Activated CD8-positive, alpha-beta T cell treated with anti-CD3 and anti-CD28 coated beads for 36 hours (primary cell): ENCODE measurements around the gene SLC19A1. TPM values are rescaled to one million over a fixed set of nuclear protein-coding genes. Genes with fewer than 3 reads are reported as not detected.
"Not testable (repeated sequence)": the region's sequence is repeated elsewhere in the genome, so short reads cannot be mapped to it uniquely, and the experiment has no call there.

Experiments
- ATAC-seq: fragments of 200-7000 bp; cut with Tn5 transposase; one replicate; pipeline ENCODE4 v1.10.0; 2021; ENCODE audit warnings: mild to moderate bottlenecking, moderate library complexity
- CTCF ChIA-PET: fragments of 350-600 bp; sonication (Branson Sonifier 250); formaldehyde crosslinking; loops from one replicate; lab custom pipeline; 2021; ENCODE audit warnings: antibody characterized with exemption; lab: Charles Lee
- POLR2A ChIA-PET: fragments of 350-600 bp; sonication (Branson Sonifier 250); formaldehyde crosslinking; loops from one replicate; lab custom pipeline; 2021; ENCODE audit warnings: antibody characterized with exemption; lab: Charles Lee
- DNase-seq: peaks from one replicate; pipeline ENCODE4 v3.0.0-alpha.2; 2020
- H3K27ac Mint-ChIP-seq: one replicate; pipeline ENCODE4 v1.8.0; 2021; ENCODE audit warnings: mild to moderate bottlenecking, mixed read lengths
- H3K27me3 Mint-ChIP-seq: one replicate; pipeline ENCODE4 v1.8.0; 2021; ENCODE audit warnings: mixed read lengths
- H3K36me3 Mint-ChIP-seq: one replicate; pipeline ENCODE4 v1.8.0; 2021; ENCODE audit warnings: low read depth, mixed read lengths
- H3K4me1 Mint-ChIP-seq: one replicate; pipeline ENCODE4 v1.8.0; 2021; ENCODE audit warnings: low read depth, mixed read lengths
- H3K4me3 Mint-ChIP-seq: one replicate; pipeline ENCODE4 v1.8.0; 2021; ENCODE audit warnings: mild to moderate bottlenecking, moderate library complexity, mixed read lengths
- H3K9me3 Mint-ChIP-seq: one replicate; pipeline ENCODE4 v1.8.0; 2021; ENCODE audit warnings: mixed read lengths
- intact Hi-C: fragments of 100-400 bp; cut with micrococcal nuclease; formaldehyde crosslinking; loops from one replicate; pipeline ENCODE4 v1.10.0; 2022
- total RNA-seq, 2 experiments: library from RNA; stranded (reverse); gene quantifications; one replicate each; pipeline ENCODE4 v1.2.3, GENCODE V29; 2021
- TF ChIP-seq, protein P1 (sequence below): fragments of 200-600 bp; IDR thresholded peaks from one replicate; pipeline ENCODE4 v1.8.0; 2022; ENCODE audit warnings: antibody characterized with exemption, mild to moderate bottlenecking

Gene SLC19A1
- total RNA-seq, 2 experiments from 2014 or later = 40.1 to 46.1 TPM

DNA sequence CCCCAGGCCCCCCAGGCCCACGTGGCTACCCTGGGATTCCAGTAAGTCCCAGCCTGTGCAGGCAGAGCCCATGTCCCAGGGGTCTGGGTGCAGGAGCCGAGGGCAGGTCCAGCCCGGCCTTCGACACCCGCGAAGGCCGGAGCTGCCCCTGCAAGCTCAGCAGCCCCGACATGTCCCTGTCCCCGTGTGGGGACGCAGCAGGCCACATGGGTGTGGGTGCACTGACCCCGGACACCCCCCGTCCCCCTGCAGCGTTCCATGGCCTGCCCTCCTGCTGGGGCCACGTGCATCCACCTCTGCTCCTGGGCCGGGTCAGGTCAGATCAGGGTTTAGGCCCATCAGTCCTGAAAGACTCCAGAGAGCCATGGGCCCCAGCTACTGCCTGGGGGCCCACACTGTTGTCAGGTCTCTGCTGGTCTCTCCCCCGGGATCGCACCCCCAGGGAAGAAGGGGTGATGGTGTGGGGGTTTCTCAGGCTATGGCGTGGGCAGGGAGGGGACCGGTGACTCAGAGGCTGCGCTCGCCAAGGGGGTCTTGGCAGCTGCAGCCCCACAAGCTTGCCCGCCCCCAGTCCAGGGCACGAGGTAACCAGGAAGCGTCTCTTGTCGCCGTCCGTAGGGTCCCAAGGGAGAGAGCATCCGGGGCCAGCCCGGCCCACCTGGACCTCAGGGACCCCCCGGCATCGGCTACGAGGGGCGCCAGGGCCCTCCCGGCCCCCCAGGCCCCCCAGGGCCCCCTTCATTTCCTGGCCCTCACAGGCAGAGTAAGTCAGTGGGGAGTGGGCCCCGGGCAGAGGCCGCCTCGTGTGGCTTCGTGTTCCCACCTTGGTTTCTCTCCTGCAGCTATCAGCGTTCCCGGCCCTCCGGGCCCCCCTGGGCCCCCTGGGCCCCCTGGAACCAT lies 37.5 kb downstream of the SLC19A1 start:
- POLR2A ChIA-PET = interaction anchor here (1.0 kb wide), 1 partner anchor 35 kb away, joined by 3 read pairs; no protein-coding TSS in a partner anchor
- intact Hi-C loops = no loop called here
- TF ChIP-seq, protein P1, sequence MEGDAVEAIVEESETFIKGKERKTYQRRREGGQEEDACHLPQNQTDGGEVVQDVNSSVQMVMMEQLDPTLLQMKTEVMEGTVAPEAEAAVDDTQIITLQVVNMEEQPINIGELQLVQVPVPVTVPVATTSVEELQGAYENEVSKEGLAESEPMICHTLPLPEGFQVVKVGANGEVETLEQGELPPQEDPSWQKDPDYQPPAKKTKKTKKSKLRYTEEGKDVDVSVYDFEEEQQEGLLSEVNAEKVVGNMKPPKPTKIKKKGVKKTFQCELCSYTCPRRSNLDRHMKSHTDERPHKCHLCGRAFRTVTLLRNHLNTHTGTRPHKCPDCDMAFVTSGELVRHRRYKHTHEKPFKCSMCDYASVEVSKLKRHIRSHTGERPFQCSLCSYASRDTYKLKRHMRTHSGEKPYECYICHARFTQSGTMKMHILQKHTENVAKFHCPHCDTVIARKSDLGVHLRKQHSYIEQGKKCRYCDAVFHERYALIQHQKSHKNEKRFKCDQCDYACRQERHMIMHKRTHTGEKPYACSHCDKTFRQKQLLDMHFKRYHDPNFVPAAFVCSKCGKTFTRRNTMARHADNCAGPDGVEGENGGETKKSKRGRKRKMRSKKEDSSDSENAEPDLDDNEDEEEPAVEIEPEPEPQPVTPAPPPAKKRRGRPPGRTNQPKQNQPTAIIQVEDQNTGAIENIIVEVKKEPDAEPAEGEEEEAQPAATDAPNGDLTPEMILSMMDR = no peak
- DNase-seq (no peak), ATAC-seq (no peak)
- H3K27ac Mint-ChIP-seq = no peak overlapping the region
- no peak overlapping the region for H3K4me3 Mint-ChIP-seq
- peaks cover 2% of the 10 kb centered on the region for H3K4me1 Mint-ChIP-seq
- no peaks in the 10 kb centered on the region for H3K27me3 Mint-ChIP-seq
- CTCF ChIA-PET = no interaction called here
- no peaks in the 10 kb centered on the region for H3K9me3 Mint-ChIP-seq
- peaks cover 4% of the 10 kb centered on the region for H3K36me3 Mint-ChIP-seq

DNA sequence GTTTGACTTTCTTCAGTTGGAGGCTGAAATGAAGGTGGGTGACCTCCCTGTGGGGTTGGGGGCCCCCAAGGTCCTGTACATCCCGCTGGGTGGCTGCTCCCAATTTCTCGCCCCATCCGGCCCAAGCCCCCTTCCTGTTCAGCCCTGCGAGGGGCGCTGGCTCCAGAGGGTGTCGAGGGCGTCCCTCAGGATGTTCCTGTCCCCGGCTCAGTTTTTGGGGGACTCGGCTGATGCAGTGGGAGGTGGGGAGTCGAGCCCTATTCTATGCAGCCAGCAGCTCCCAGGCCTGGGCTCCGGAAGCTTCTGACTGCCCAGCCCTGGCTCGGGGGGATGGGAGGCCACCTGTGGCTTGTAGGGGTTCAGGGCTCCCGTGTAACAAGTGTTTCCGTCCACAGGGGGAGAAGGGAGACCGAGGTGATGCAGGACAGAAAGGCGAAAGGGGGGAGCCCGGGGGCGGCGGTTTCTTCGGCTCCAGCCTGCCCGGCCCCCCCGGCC lies 38.2 kb downstream of the SLC19A1 start:
- peaks cover 4% of the 10 kb centered on the region for H3K36me3 Mint-ChIP-seq
- no peaks in the 10 kb centered on the region for H3K9me3 Mint-ChIP-seq
- peaks cover 4% of the 10 kb centered on the region for H3K4me1 Mint-ChIP-seq
- ChIA-PET CTCF (no interaction called here), POLR2A (no interaction called here)
- H3K27ac Mint-ChIP-seq = no peak overlapping the region
- no peaks in the 10 kb centered on the region for H3K27me3 Mint-ChIP-seq
- ATAC-seq (no peak), DNase-seq (no peak)
- intact Hi-C loops = no loop called here
- TF ChIP-seq, protein P1 = no peak
- no peak overlapping the region for H3K4me3 Mint-ChIP-seq

DNA sequence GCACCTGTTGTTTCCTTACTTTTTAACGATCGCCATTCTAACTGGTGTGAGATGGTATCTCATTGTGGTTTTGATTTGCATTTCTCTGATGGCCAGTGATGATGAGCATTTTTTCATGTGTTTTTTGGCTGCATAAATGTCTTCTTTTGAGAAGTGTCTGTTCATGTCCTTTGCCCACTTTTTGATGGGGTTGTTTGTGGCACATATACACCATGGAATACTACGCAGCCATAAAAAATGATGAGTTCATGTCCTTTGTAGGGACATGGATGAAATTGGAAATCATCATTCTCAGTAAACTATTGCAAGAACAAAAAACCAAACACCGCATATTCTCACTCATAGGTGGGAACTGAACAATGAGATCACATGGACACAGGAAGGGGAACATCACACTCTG lies 39.0 kb downstream of the SLC19A1 start:
- CTCF ChIA-PET, H3K9me3 Mint-ChIP-seq, ATAC-seq, DNase-seq, H3K4me3 Mint-ChIP-seq, POLR2A ChIA-PET, H3K27ac Mint-ChIP-seq, H3K4me1 Mint-ChIP-seq, H3K27me3 Mint-ChIP-seq, H3K36me3 Mint-ChIP-seq, intact Hi-C loops: not testable (repeated sequence)

DNA sequence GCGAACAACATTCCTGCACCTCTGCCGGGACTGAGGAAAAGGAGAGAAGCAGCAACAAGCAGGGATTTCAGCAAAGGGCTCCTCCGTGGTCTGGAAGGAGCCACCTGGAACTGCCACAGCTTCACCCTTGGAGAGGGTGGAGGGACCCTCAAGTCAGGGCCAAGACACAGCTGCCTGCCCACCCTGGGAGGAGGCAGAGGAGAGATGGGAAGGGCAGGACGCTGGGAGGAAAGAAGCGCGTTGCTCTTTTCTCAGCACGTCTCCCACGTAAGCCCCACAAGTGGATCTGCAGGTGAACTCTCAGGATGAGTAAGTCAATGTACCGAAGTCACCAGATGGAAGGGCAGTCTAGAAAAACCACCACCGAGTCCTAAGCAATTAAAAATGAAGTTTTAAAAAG lies 39.6 kb downstream of the SLC19A1 start:
- ChIA-PET CTCF (no interaction called here), POLR2A (no interaction called here)
- Mint-ChIP-seq H3K27me3 (no peaks in the 10 kb centered on the region), H3K4me3 (no peak overlapping the region), H3K27ac (no peak overlapping the region), H3K9me3 (no peaks in the 10 kb centered on the region), H3K4me1 (peaks cover 4% of the 10 kb centered on the region), H3K36me3 (peaks cover 7% of the 10 kb centered on the region)
- intact Hi-C loops = no loop called here
- ATAC-seq (no peak), DNase-seq (no peak)
- TF ChIP-seq, protein P1 = no peak

DNA sequence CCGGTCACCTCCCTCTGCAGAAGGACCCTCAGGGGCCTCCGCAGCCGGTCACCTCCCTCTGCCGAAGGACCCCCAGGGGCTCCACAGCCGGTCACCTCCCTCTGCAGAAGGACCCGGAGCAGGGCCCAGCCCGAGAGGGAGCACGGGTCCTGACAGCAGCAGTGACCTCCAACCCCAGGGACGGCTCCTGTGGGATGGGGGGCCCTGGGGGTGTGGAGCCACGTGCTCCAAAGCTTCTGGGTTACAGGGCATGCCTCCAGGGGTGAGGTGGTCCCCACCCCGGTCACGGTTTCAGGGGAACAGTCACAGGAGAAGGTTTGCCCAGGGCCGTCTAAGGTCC lies 40.3 kb downstream of the SLC19A1 start:
- no peak overlapping the region for H3K4me3 Mint-ChIP-seq
- CTCF ChIA-PET = no interaction called here
- no peak for DNase-seq

DNA sequence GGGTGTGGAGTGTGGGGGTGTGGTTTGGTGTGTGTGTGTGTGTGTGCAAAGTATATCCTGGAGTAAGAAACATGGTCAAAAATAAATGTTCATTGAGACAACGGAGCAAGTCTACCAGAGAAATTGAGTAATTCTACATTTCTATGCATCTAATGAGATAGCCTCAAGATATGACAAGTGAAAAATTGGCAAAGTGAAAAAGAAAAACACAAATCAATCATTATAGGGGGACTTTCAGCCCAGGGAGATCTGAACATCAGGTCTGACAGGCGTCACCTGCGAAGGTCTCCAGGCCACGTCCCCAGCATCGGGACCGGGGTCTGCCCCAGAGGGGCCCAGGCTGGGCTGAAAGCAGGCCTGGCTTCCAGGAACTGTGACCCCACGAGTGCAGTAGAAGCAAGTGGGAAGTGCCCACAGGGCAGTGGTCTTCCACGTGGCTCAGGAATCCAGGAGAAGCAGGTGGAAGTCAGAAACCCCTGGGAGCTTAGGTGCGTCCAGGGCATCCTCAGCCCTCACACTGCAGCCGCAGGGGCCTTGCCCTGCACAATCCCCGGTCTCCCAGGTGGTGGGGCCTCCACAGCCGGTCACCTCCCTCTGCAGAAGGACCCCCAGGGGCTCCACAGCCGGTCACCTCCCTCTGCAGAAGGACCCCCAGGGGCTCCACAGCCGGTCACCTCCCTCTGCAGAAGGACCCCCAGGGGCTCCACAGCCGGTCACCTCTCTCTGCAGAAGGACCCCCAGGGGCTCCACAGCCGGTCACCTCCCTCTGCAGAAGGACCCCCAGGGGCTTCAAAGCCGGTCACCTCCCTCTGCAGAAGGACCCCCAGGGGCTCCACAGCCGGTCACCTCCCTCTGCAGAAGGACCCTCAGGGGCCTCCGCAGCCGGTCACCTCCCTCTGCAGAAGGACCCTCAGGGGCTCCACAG lies 40.9 kb downstream of the SLC19A1 start:
- H3K9me3 Mint-ChIP-seq, intact Hi-C loops, DNase-seq, H3K36me3 Mint-ChIP-seq, H3K27ac Mint-ChIP-seq, H3K27me3 Mint-ChIP-seq, H3K4me3 Mint-ChIP-seq, CTCF ChIA-PET, H3K4me1 Mint-ChIP-seq: not testable (repeated sequence)
- POLR2A ChIA-PET = interaction anchor here (1.2 kb wide), 1 partner anchor 23 kb away, joined by 4 read pairs; no protein-coding TSS in a partner anchor
- peak; percentile 38 for ATAC-seq

More for the DNA sequence above, 40.3 kb downstream of the SLC19A1 start:
- POLR2A ChIA-PET = interaction anchor here (1.2 kb wide), 1 partner anchor 24 kb away, joined by 4 read pairs; no protein-coding TSS in a partner anchor
- H3K4me1 Mint-ChIP-seq = peaks cover 4% of the 10 kb centered on the region
- H3K27me3 Mint-ChIP-seq = no peaks in the 10 kb centered on the region
- intact Hi-C loops = no loop called here
- H3K36me3 Mint-ChIP-seq = peaks cover 7% of the 10 kb centered on the region
- no peak for ATAC-seq
- H3K27ac Mint-ChIP-seq = no peak overlapping the region
- TF ChIP-seq, protein P1 = no peak
- no peaks in the 10 kb centered on the region for H3K9me3 Mint-ChIP-seq
